Activated CD4-positive, alpha-beta T cell treated with anti-CD3 and anti-CD28 coated beads, Interleukin-2, amount 10 ng/mL, durations not matched to agents 24 days and 14 days (primary cell): Measurements from ENCODE around the gene OR8G5. TPM values are rescaled to one million over a fixed set of nuclear protein-coding genes. Genes with fewer than 3 reads are reported as not detected.
"Not testable (repeated sequence)": the region's sequence is repeated elsewhere in the genome, so short reads cannot be mapped to it uniquely, and the experiment has no call there.

Experiments
- DNase-seq: peaks from one replicate; pipeline ENCODE4 v3.0.0; 2022
- H3K27ac Mint-ChIP-seq: one replicate; pipeline ENCODE4 v1.8.0; 2022; ENCODE audit warnings: mild to moderate bottlenecking, mixed read lengths
- H3K27me3 Mint-ChIP-seq: one replicate; pipeline ENCODE4 v1.8.0; 2022; ENCODE audit warnings: mixed read lengths
- H3K36me3 Mint-ChIP-seq: one replicate; pipeline ENCODE4 v1.8.0; 2022; ENCODE audit warnings: low read depth, mild to moderate bottlenecking, mixed read lengths
- H3K4me1 Mint-ChIP-seq: one replicate; pipeline ENCODE4 v1.8.0; 2021; ENCODE audit warnings: mixed read lengths
- H3K4me3 Mint-ChIP-seq: one replicate; pipeline ENCODE4 v1.8.0; 2022; ENCODE audit warnings: mild to moderate bottlenecking, moderate library complexity, mixed read lengths
- H3K9me3 Mint-ChIP-seq: one replicate; pipeline ENCODE4 v1.8.0; 2021; ENCODE audit warnings: mixed read lengths
- intact Hi-C: fragments of 100-400 bp; cut with micrococcal nuclease; formaldehyde crosslinking; loops from one replicate; pipeline ENCODE4 v1.15.1; 2023
- total RNA-seq: library from RNA; stranded (reverse); gene quantifications from 2 replicates; pipeline ENCODE4 v1.2.3, GENCODE V29; 2022

The OR8G5 gene
- not detected in 2 replicates for total RNA-seq

GRCh38 chr11:124256076-124256475, at the start of gene OR8G5:
TSS of gene OR8G5 (plus strand) at chr11:124256376. CDS start at chr11:124264932, 8,556 bp downstream.
- no peaks in the 10 kb centered on the region for H3K4me1 Mint-ChIP-seq
- no peak for DNase-seq
- H3K4me3 Mint-ChIP-seq, result no peak within 1 kb of the TSS
- H3K27me3 Mint-ChIP-seq, result peaks cover 4% of the 10 kb centered on the region
- intact Hi-C loops, result no loop called here
- H3K9me3 Mint-ChIP-seq, result no peaks in the 10 kb centered on the region
- H3K27ac Mint-ChIP-seq, result no peak within 1 kb of the TSS
- H3K36me3 Mint-ChIP-seq, result no peaks in the 10 kb centered on the region

GRCh38 chr11:124207102-124207792, 48.9 kb upstream of the OR8G5 start:
- Mint-ChIP-seq H3K4me3 (no peak overlapping the region), H3K4me1 (no peaks in the 10 kb centered on the region), H3K27ac (no peak overlapping the region), H3K27me3 (peaks cover 2% of the 10 kb centered on the region), H3K9me3 (no peaks in the 10 kb centered on the region), H3K36me3 (no peaks in the 10 kb centered on the region)
- intact Hi-C loops, result no loop called here
- no peak for DNase-seq

GRCh38 chr11:124209824-124210357, 46.3 kb upstream of the OR8G5 start:
- intact Hi-C loops, result no loop called here
- Mint-ChIP-seq H3K4me1 (no peaks in the 10 kb centered on the region), H3K4me3 (no peak overlapping the region), H3K27me3 (peaks cover 2% of the 10 kb centered on the region), H3K36me3 (no peaks in the 10 kb centered on the region), H3K27ac (no peak overlapping the region), H3K9me3 (no peaks in the 10 kb centered on the region)
- DNase-seq, result no peak

- H3K4me3 Mint-ChIP-seq, result no peak overlapping the region
- H3K4me1 Mint-ChIP-seq, result no peaks in the 10 kb centered on the region
These were observed 45.8 kb upstream of the OR8G5 start for GRCh38 chr11:124210421-124210820.

GRCh38 chr11:124211321-124211720, 44.9 kb upstream of the OR8G5 start:
- H3K4me1 Mint-ChIP-seq, result no peaks in the 10 kb centered on the region
- H3K27me3 Mint-ChIP-seq, result peaks cover 2% of the 10 kb centered on the region
- no peaks in the 10 kb centered on the region for H3K36me3 Mint-ChIP-seq
- H3K4me3 Mint-ChIP-seq, result no peak overlapping the region
- no peaks in the 10 kb centered on the region for H3K9me3 Mint-ChIP-seq
- intact Hi-C loops, result no loop called here
- no peak overlapping the region for H3K27ac Mint-ChIP-seq
- no peak for DNase-seq

More at GRCh38 chr11:124210421-124210820, 45.8 kb upstream of the OR8G5 start:
- Mint-ChIP-seq H3K27ac (no peak overlapping the region), H3K9me3 (no peaks in the 10 kb centered on the region), H3K36me3 (no peaks in the 10 kb centered on the region), H3K27me3 (peaks cover 2% of the 10 kb centered on the region)
- DNase-seq, result no peak
- intact Hi-C loops, result no loop called here

GRCh38 chr11:124214027-124214426, 42.1 kb upstream of the OR8G5 start:
- intact Hi-C loops, result no loop called here
- H3K36me3 Mint-ChIP-seq, result no peaks in the 10 kb centered on the region
- no peak overlapping the region for H3K27ac Mint-ChIP-seq
- H3K27me3 Mint-ChIP-seq, result peaks cover 2% of the 10 kb centered on the region
- no peaks in the 10 kb centered on the region for H3K9me3 Mint-ChIP-seq
- H3K4me1 Mint-ChIP-seq, result no peaks in the 10 kb centered on the region
- no peak overlapping the region for H3K4me3 Mint-ChIP-seq
- DNase-seq, result no peak

- no peak for DNase-seq
- Mint-ChIP-seq H3K36me3 (no peaks in the 10 kb centered on the region), H3K9me3 (no peaks in the 10 kb centered on the region), H3K27ac (no peak overlapping the region), H3K4me1 (no peaks in the 10 kb centered on the region), H3K27me3 (no peaks in the 10 kb centered on the region), H3K4me3 (no peak overlapping the region)
- intact Hi-C loops, result no loop called here
These were observed 37.0 kb upstream of the OR8G5 start for GRCh38 chr11:124219126-124219525.

GRCh38 chr11:124222407-124222806, 33.8 kb upstream of the OR8G5 start:
- DNase-seq, result no peak
- no peaks in the 10 kb centered on the region for H3K36me3 Mint-ChIP-seq
- intact Hi-C loops, result no loop called here

GRCh38 chr11:124224618-124225423, 31.4 kb upstream of the OR8G5 start:
- DNase-seq, H3K36me3 Mint-ChIP-seq, H3K27me3 Mint-ChIP-seq, H3K4me1 Mint-ChIP-seq, H3K9me3 Mint-ChIP-seq, intact Hi-C loops, H3K4me3 Mint-ChIP-seq, H3K27ac Mint-ChIP-seq: not testable (repeated sequence)

More at GRCh38 chr11:124222407-124222806, 33.8 kb upstream of the OR8G5 start:
- Mint-ChIP-seq H3K9me3 (no peaks in the 10 kb centered on the region), H3K4me3 (no peak overlapping the region), H3K27me3 (no peaks in the 10 kb centered on the region), H3K4me1 (no peaks in the 10 kb centered on the region), H3K27ac (no peak overlapping the region)

- Mint-ChIP-seq H3K4me1 (no peaks in the 10 kb centered on the region), H3K9me3 (no peaks in the 10 kb centered on the region), H3K27me3 (peaks cover 2% of the 10 kb centered on the region), H3K27ac (no peak overlapping the region), H3K36me3 (no peaks in the 10 kb centered on the region), H3K4me3 (no peak overlapping the region)
- intact Hi-C loops, result no loop called here
- DNase-seq, result no peak
These were observed 30.7 kb upstream of the OR8G5 start for GRCh38 chr11:124225471-124225870.

GRCh38 chr11:124233376-124233775, 22.8 kb upstream of the OR8G5 start:
- intact Hi-C loops, result no loop called here
- H3K27ac Mint-ChIP-seq, result no peak overlapping the region
- DNase-seq, result no peak
- no peak overlapping the region for H3K4me3 Mint-ChIP-seq
- H3K36me3 Mint-ChIP-seq, result no peaks in the 10 kb centered on the region
- H3K4me1 Mint-ChIP-seq, result no peaks in the 10 kb centered on the region
- no peaks in the 10 kb centered on the region for H3K9me3 Mint-ChIP-seq
- H3K27me3 Mint-ChIP-seq, result peaks cover 2% of the 10 kb centered on the region

GRCh38 chr11:124238512-124238911, 17.7 kb upstream of the OR8G5 start:
- intact Hi-C loops, result no loop called here
- no peaks in the 10 kb centered on the region for H3K36me3 Mint-ChIP-seq
- H3K4me1 Mint-ChIP-seq, result no peaks in the 10 kb centered on the region
- no peak overlapping the region for H3K4me3 Mint-ChIP-seq
- no peak for DNase-seq
- H3K9me3 Mint-ChIP-seq, result no peaks in the 10 kb centered on the region
- no peak overlapping the region for H3K27ac Mint-ChIP-seq
- H3K27me3 Mint-ChIP-seq, result no peaks in the 10 kb centered on the region

- intact Hi-C loops, result no loop called here
- Mint-ChIP-seq H3K27ac (no peak within 1 kb of the TSS), H3K4me3 (no peak within 1 kb of the TSS), H3K9me3 (no peaks in the 10 kb centered on the region), H3K27me3 (no peaks in the 10 kb centered on the region), H3K4me1 (no peaks in the 10 kb centered on the region), H3K36me3 (no peaks in the 10 kb centered on the region)
- DNase-seq, result no peak
These were observed 15.4 kb upstream of the OR8G5 start, which contains the start of gene OR8G1 for GRCh38 chr11:124240621-124241397. TSS of gene OR8G1 (plus strand) at chr11:124241095. CDS start at chr11:124249676, 8,581 bp downstream.
